GM21367 (cell line): ENCODE results near the gene SPOCD1.

Experiments used
- ATAC-seq: cut with Tn5 transposase; IDR thresholded peaks from one replicate; pipeline ENCODE4 v1.9.1; 2021; ENCODE audit not compliant: unreplicated experiment

SPOCD1 gene

GRCh38 chr1:31801458-31801857 lies 14.4 kb downstream of the SPOCD1 start:
- no peak for ATAC-seq

GRCh38 chr1:31800674-31800967 lies 15.2 kb downstream of the SPOCD1 start:
- ATAC-seq, result no peak

- no peak for ATAC-seq
These were observed 15.7 kb downstream of the SPOCD1 start for GRCh38 chr1:31799895-31800673.

GRCh38 chr1:31799196-31799894 lies 16.5 kb downstream of the SPOCD1 start:
- no peak for ATAC-seq

- no peak for ATAC-seq
These were observed 17.2 kb downstream of the SPOCD1 start for GRCh38 chr1:31798433-31799195.

GRCh38 chr1:31798086-31798432 lies 17.8 kb downstream of the SPOCD1 start:
- no peak for ATAC-seq

GRCh38 chr1:31797216-31797615 lies 18.6 kb downstream of the SPOCD1 start:
- ATAC-seq, result no peak

GRCh38 chr1:31796707-31797106 lies 19.1 kb downstream of the SPOCD1 start:
- ATAC-seq, result no peak

- ATAC-seq, result no peak
These were observed 19.8 kb downstream of the SPOCD1 start for GRCh38 chr1:31795801-31796621.

- ATAC-seq, result no peak
These were observed 20.6 kb downstream of the SPOCD1 start for GRCh38 chr1:31795096-31795675.

GRCh38 chr1:31793586-31794285 lies 22.1 kb downstream of the SPOCD1 start:
- ATAC-seq, result no peak

- no peak for ATAC-seq
These were observed 22.7 kb downstream of the SPOCD1 start for GRCh38 chr1:31793086-31793485.

GRCh38 chr1:31792541-31792940 lies 23.3 kb downstream of the SPOCD1 start:
- no peak for ATAC-seq

GRCh38 chr1:31792116-31792515 lies 23.7 kb downstream of the SPOCD1 start:
- ATAC-seq, result no peak

- ATAC-seq, result no peak
These were observed 24.5 kb downstream of the SPOCD1 start for GRCh38 chr1:31791131-31791858.

GRCh38 chr1:31790641-31791091 lies 25.2 kb downstream of the SPOCD1 start:
- ATAC-seq, result no peak

GRCh38 chr1:31790140-31790539 lies 25.7 kb downstream of the SPOCD1 start:
- ATAC-seq, result no peak

GRCh38 chr1:31789259-31790065 lies 26.4 kb downstream of the SPOCD1 start:
- ATAC-seq, result no peak

GRCh38 chr1:31788825-31789256 lies 27.0 kb downstream of the SPOCD1 start:
- no peak for ATAC-seq
